Measurements from ENCODE around the gene PIK3IP1.
A peak's percentile ranks its signal among the peaks of the same experiment; 100 is the strongest.
"Not testable (repeated sequence)": the region's sequence is repeated elsewhere in the genome, so short reads cannot be mapped to it uniquely, and the experiment has no call there.

Gene PIK3IP1

DNA sequence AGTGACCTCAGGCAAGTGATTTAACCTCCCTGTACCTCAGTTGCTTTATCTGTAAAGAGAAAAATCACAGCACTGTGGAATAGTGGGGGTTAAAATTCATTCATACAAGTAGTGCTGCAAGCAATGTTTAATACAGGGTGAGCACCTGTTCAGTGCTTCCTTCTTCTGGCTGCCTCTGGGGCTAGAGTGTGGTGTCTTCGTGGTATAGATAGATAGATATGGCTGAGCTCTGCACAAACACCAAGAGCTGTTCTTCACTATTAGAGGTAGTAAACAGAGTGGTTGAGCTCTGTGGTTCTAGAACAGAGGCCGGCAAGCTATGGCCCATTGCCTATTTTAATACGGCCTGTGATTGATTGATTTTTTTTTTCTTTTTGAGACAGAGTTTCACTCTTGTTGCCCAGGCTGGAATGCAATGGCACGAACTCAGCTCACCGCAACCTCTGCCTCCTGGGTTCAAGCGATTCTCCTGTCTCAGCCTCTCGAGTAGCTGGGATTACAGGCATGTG is 47.3 kb downstream of the PIK3IP1 start:
- no peak for FAIRE-seq
- DNase-seq (ENCODE audit: insufficient read length, low spot score), result no peak
- TF ChIP-seq POU2F2 (IDR thresholded peaks at IDR 0.05; ENCODE audit: low read depth, low read length) (no peak), POLR2A (IDR thresholded peaks at IDR 0.05; ENCODE audit: low read depth, low read length) (no peak), SPI1 (IDR thresholded peaks at IDR 0.05; ENCODE audit: low read depth, low read length) (no peak), TAF1 (IDR thresholded peaks at IDR 0.05; ENCODE audit: low read depth, low read length) (no peak), POLR2AphosphoS5 (IDR thresholded peaks at IDR 0.05; ENCODE audit: low read depth, low read length) (no peak), PAX5 (IDR thresholded peaks at IDR 0.05; ENCODE audit: insufficient read depth, low read length, severe bottlenecking) (no peak)

DNA sequence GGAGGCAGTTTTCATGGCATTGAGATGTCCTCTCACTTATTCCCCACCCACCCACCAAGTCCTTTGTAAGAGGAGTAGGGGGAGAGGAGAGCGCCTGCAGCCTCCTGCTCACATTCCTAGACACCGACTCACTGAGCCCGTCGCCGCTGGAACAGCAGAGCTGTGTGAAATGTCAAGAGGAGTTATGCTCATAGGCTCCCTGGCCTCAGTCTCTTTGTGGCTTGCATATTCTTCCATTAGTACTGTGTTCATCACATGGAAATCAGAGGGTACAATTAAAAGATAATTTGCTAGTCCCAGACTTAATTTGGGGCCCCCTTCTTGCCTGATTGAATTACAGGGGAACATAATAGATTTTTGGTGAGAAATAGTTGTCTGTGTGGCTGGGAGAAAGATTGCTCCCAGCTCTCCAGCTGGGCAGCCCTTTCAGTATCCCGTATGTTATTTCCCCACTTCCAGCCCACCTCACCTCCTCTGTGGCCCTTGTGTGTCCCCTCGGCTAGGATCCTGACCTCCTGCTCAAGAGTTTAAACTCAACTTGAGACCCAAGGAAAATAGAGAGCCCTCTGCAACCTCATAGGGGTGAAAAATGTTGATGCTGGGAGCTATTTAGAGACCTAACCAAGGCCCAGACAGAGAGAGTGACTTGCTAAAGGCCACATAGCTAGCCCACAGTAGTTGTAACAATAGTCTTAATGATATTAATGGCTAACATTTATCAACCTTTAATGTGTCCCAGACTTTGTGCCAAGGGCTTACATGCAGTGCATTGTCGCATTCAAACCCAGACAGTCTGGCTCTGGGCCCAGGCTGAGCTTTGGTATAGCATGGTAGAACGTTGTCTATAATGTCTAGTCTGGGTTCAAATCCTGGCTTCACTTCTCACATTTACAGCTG is 48.0 kb downstream of the PIK3IP1 start:
- DNase-seq (ENCODE audit: insufficient read length, low spot score), result no peak
- TF ChIP-seq POLR2AphosphoS5 (IDR thresholded peaks at IDR 0.05; ENCODE audit: low read depth, low read length) (no peak), SPI1 (IDR thresholded peaks at IDR 0.05; ENCODE audit: low read depth, low read length) (no peak), POLR2A (IDR thresholded peaks at IDR 0.05; ENCODE audit: low read depth, low read length) (no peak), POU2F2 (IDR thresholded peaks at IDR 0.05; ENCODE audit: low read depth, low read length) (no peak), TAF1 (IDR thresholded peaks at IDR 0.05; ENCODE audit: low read depth, low read length) (no peak), PAX5 (IDR thresholded peaks at IDR 0.05; ENCODE audit: insufficient read depth, low read length, severe bottlenecking) (no peak)
- FAIRE-seq, result no peak

- DNase-seq (ENCODE audit: insufficient read length, low spot score) (no peak), FAIRE-seq (no peak)
- no peak for TF ChIP-seq SPI1 (IDR thresholded peaks at IDR 0.05; ENCODE audit: low read depth, low read length)
- TF ChIP-seq PAX5 (IDR thresholded peaks at IDR 0.05; ENCODE audit: insufficient read depth, low read length, severe bottlenecking), result no peak
- TF ChIP-seq TAF1 (IDR thresholded peaks at IDR 0.05; ENCODE audit: low read depth, low read length), result no peak
- no peak for TF ChIP-seq POLR2A (IDR thresholded peaks at IDR 0.05; ENCODE audit: low read depth, low read length)
- no peak for TF ChIP-seq POU2F2 (IDR thresholded peaks at IDR 0.05; ENCODE audit: low read depth, low read length)
- no peak for TF ChIP-seq POLR2AphosphoS5 (IDR thresholded peaks at IDR 0.05; ENCODE audit: low read depth, low read length)
Measured at GRCh38 chr22:31243339-31244045, 48.8 kb downstream of the PIK3IP1 start.

DNA sequence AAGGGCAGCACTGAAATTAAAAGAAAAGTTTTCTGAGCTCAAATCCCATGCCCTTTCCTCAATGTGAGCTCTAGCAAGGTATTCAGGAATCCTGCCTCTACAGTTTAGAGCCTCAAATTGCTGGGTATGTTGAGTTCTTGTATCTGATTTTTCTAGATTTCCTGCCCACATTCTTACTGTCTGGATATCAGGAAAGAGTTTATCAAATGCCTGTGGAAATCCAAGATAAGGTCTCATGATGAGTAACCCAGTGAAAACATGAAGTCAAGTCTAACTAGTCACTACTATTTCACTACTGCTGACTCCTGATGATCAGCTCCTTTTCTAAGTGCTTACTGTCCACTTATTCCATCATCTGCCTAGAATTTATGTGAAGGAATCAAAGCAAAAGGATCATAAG is 50.4 kb downstream of the PIK3IP1 start:
- TF ChIP-seq PAX5 (IDR thresholded peaks at IDR 0.05; ENCODE audit: insufficient read depth, low read length, severe bottlenecking) (no peak), POLR2AphosphoS5 (IDR thresholded peaks at IDR 0.05; ENCODE audit: low read depth, low read length) (no peak), SPI1 (IDR thresholded peaks at IDR 0.05; ENCODE audit: low read depth, low read length) (no peak), TAF1 (IDR thresholded peaks at IDR 0.05; ENCODE audit: low read depth, low read length) (no peak), POLR2A (IDR thresholded peaks at IDR 0.05; ENCODE audit: low read depth, low read length) (no peak), POU2F2 (IDR thresholded peaks at IDR 0.05; ENCODE audit: low read depth, low read length) (no peak)
- no peak for DNase-seq (ENCODE audit: insufficient read length, low spot score)
- no peak for FAIRE-seq

DNA sequence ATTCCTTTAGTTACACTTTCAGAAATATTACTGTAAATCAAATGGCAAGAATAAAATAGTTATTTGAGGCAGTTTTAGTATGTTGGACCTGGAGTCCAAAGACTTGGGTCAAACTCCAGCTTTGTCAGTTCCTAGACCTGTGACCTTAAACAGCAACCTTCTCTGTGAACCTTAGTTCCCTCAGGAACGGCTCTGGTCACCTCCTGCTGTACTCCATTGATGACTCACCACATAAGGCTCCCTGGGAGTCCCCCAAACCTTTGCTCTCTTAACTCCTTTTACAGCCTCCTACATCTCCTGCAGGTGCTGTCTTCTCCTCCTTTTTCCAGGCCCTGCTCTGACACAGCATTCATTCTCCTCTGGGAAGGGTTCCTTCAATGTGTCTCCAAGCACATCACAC is 51.1 kb downstream of the PIK3IP1 start:
- no peak for TF ChIP-seq POLR2AphosphoS5 (IDR thresholded peaks at IDR 0.05; ENCODE audit: low read depth, low read length)
- no peak for TF ChIP-seq SPI1 (IDR thresholded peaks at IDR 0.05; ENCODE audit: low read depth, low read length)
- no peak for DNase-seq (ENCODE audit: insufficient read length, low spot score)
- FAIRE-seq, result no peak

GRCh38 chr22:31239771-31240370 is 52.4 kb downstream of the PIK3IP1 start:
- DNase-seq (ENCODE audit: insufficient read length, low spot score) (no peak), FAIRE-seq (no peak)
- TF ChIP-seq POU2F2 (IDR thresholded peaks at IDR 0.05; ENCODE audit: low read depth, low read length) (no peak), PAX5 (IDR thresholded peaks at IDR 0.05; ENCODE audit: insufficient read depth, low read length, severe bottlenecking) (no peak), SPI1 (IDR thresholded peaks at IDR 0.05; ENCODE audit: low read depth, low read length) (no peak), POLR2A (IDR thresholded peaks at IDR 0.05; ENCODE audit: low read depth, low read length) (no peak), POLR2AphosphoS5 (IDR thresholded peaks at IDR 0.05; ENCODE audit: low read depth, low read length) (no peak), TAF1 (IDR thresholded peaks at IDR 0.05; ENCODE audit: low read depth, low read length) (no peak)

DNA sequence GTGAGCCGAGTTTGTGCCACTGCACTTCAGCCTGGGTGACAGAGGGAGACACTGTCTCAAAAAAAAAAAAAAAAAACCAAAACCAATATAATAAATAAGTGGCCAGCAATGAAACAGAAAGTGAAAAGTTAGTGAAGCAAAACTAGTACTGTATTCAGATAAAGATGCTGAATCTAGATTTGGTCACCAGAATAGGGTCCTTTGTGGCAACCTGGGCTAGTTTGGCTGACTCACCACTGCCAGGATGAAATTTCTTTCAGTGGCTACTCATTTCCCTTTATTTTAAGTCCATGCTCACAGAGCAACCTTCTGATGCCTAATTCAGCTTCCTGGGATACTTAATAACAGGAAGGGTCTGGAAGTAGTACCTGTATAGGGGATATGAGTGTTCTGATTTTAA is 54.2 kb downstream of the PIK3IP1 start:
- no peak for FAIRE-seq
- no peak for TF ChIP-seq TAF1 (IDR thresholded peaks at IDR 0.05; ENCODE audit: low read depth, low read length)
- peak; percentile 44 for TF ChIP-seq SPI1 (IDR thresholded peaks at IDR 0.05; ENCODE audit: low read depth, low read length)
- DNase-seq (ENCODE audit: insufficient read length, low spot score), result no peak

- not testable (repeated sequence) for DNase-seq (ENCODE audit: insufficient read length, low spot score); FAIRE-seq
Measured at GRCh38 chr22:31236044-31236443, 56.2 kb downstream of the PIK3IP1 start.

DNA sequence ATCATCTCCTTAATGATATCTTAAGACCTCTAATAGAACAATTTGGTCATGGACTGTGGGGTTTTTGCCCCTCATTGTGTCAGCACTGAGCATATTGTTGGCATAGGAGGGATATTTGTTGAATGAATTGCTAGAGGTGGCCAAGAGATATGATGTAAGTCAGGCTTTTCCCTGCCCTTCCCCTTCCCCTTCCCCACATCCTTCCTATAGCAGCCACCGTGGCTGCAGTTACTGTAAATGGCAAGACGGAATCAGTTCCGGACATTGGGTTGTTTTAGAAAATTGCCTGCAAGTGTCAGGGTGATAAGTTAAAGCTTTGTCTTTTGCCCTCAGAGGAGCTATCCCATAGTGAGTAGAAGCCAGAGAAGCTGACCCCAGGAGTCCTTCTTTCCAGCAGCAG is 57.2 kb downstream of the PIK3IP1 start:
- FAIRE-seq (peak; percentile 26), DNase-seq (ENCODE audit: insufficient read length, low spot score) (no peak)
- no peak for TF ChIP-seq POLR2A (IDR thresholded peaks at IDR 0.05; ENCODE audit: low read depth, low read length)
- no peak for TF ChIP-seq POLR2AphosphoS5 (IDR thresholded peaks at IDR 0.05; ENCODE audit: low read depth, low read length)
- no peak for TF ChIP-seq PAX5 (IDR thresholded peaks at IDR 0.05; ENCODE audit: insufficient read depth, low read length, severe bottlenecking)
- TF ChIP-seq POU2F2 (IDR thresholded peaks at IDR 0.05; ENCODE audit: low read depth, low read length), result no peak
- no peak for TF ChIP-seq SPI1 (IDR thresholded peaks at IDR 0.05; ENCODE audit: low read depth, low read length)
- TF ChIP-seq TAF1 (IDR thresholded peaks at IDR 0.05; ENCODE audit: low read depth, low read length), result no peak
